Lower leg skin (tissue), 4 donors: ENCODE results near the gene RNASE7. TPM values are rescaled to one million over a fixed set of nuclear protein-coding genes. Genes with fewer than 3 reads are reported as not detected.

ENCODE experiments used
- DNase-seq, 2 donors: peaks; one replicate each; pipeline ENCODE4 v3.0.0-alpha.2; 2019; ENCODE audit warnings: low spot score in 2 of 2
- H3K4me3 ChIP-seq: fragments of 200-600 bp; sonication (generic); 2 replicates; pipeline ENCODE4 v1.5.1; 2017; ENCODE audit warnings: mild to moderate bottlenecking, low read depth; ENCODE audit not compliant: poor library complexity, severe bottlenecking
- POLR2A ChIP-seq, 2 donors: fragments of 450-650 bp; IDR thresholded peaks; one replicate each; pipeline ENCODE4 v1.6.1; 2016 to 2017; ENCODE audit warnings: antibody characterized with exemption in 2 of 2, mild to moderate bottlenecking in 1 of 2, moderate library complexity in 1 of 2
- WGBS, 2 donors: methylation state at CpG; one replicate each; pipeline ENCODE4 v1.1.5; 2018; 5-methylcytosine and 5-hydroxymethylcytosine counted together
- intact Hi-C: fragments of 100-400 bp; cut with DNase I; formaldehyde crosslinking; loops from one replicate; pipeline ENCODE4 v1.15.0; 2023; ENCODE audit warnings: low total_unique reads
- microRNA-seq, 2 donors: library from miRNA; unstranded; fragments of <30 nt; microRNA quantifications; one replicate each; pipeline ENCODE4, GENCODE V29; 2016; ENCODE audit warnings: borderline replicate concordance in 2 of 2, borderline number of aligned reads in 1 of 2
- total RNA-seq, 4 donors: library from RNA; depleted of rRNA; stranded (reverse); fragments of >200 nt; gene quantifications; one replicate each; pipeline ENCODE4 v1.1.0, GENCODE V29; 2016
- TF ChIP-seq, protein P1 (sequence below), 3 donors: fragments of 450-650 bp; IDR thresholded peaks; one replicate each; pipeline ENCODE4 v1.5.1; 2016; ENCODE audit warnings: antibody characterized with exemption in 3 of 3, mild to moderate bottlenecking in 3 of 3, moderate library complexity in 2 of 3

RNASE7 gene
- total RNA-seq, 4 donors from 2014 or later, result 34.1 to 83.3 (median 47.8) TPM

DNA sequence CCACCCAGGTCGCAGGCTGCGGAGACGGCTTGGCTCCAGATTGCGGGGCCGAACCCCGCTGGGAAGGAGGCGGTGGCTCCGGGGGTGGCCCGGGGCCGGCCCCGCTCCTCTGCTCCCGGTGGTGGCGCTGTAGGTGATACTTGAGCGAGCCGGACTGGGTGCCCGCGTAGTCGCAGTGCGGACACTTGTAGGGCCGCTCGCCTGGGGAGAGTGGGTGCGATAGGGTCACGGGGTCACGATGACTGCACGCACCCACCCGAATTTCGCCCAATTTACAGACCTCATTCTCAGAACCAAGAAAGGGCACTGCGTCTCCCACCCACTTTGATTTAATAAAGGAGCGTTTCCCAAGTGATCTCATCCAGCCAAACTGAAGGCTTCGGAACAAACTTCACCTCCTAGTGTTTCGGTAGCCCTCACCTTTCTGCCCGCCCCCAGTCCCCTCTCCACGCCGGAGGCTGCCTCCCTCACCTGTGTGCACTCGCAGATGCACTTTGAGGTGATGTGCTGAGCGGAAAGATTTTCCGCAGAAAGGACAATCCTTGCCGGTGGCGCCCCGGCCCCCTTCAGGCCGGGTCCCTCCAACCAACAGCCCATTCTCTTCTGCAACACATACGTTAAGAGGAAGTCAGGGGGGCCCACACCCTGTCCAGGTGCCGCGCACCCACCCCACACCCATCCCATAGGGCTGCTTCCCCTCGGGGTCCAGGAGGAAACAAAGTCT lies 48.9 kb downstream of the RNASE7 start:
- DNase-seq, result no peak
- WGBS, 2 donors, result 92% methylated on average over 40 to 45 of the region's 45 CpGs
- intact Hi-C loops, result loop anchor here (10.0 kb wide), 1 partner anchor 76 kb away; no protein-coding TSS in a partner anchor
- no peak overlapping the region for H3K4me3 ChIP-seq
- TF ChIP-seq POLR2A (IDR thresholded peaks at IDR 0.05), result no peak
- TF ChIP-seq, protein P1, sequence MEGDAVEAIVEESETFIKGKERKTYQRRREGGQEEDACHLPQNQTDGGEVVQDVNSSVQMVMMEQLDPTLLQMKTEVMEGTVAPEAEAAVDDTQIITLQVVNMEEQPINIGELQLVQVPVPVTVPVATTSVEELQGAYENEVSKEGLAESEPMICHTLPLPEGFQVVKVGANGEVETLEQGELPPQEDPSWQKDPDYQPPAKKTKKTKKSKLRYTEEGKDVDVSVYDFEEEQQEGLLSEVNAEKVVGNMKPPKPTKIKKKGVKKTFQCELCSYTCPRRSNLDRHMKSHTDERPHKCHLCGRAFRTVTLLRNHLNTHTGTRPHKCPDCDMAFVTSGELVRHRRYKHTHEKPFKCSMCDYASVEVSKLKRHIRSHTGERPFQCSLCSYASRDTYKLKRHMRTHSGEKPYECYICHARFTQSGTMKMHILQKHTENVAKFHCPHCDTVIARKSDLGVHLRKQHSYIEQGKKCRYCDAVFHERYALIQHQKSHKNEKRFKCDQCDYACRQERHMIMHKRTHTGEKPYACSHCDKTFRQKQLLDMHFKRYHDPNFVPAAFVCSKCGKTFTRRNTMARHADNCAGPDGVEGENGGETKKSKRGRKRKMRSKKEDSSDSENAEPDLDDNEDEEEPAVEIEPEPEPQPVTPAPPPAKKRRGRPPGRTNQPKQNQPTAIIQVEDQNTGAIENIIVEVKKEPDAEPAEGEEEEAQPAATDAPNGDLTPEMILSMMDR (IDR thresholded peaks at IDR 0.05), result no peak

GRCh38 chr14:21091821-21092272 lies 49.7 kb downstream of the RNASE7 start:
- intact Hi-C loops, result loop anchor here (10.0 kb wide), 1 partner anchor 77 kb away; no protein-coding TSS in a partner anchor
- WGBS, 2 donors, result 92 to 94% methylated on average over 19 to 42 of the region's 42 CpGs
- H3K4me3 ChIP-seq, result no peak overlapping the region
- no peak for TF ChIP-seq POLR2A (IDR thresholded peaks at IDR 0.05)
- TF ChIP-seq, protein P1 (IDR thresholded peaks at IDR 0.05), result no peak
- no peak for DNase-seq

- 48 to 75% methylated on average over 31 to 40 of the region's 59 CpGs for WGBS, 2 donors
- intact Hi-C loops, result loop anchor here (10.0 kb wide), 1 partner anchor 78 kb away; no protein-coding TSS in a partner anchor
- DNase-seq, result peak; percentile 72 to 96
- H3K4me3 ChIP-seq, result no peak overlapping the region
- TF ChIP-seq, protein P1 (IDR thresholded peaks at IDR 0.05), result peak in 2 of 3 donors; percentile 95 to 99
- TF ChIP-seq POLR2A (IDR thresholded peaks at IDR 0.05), result no peak
These were observed 50.3 kb downstream of the RNASE7 start for GRCh38 chr14:21092273-21093011.

- no peak for DNase-seq
- intact Hi-C loops, result loop anchor here (10.0 kb wide), 1 partner anchor 78 kb away; no protein-coding TSS in a partner anchor
- TF ChIP-seq, protein P1 (IDR thresholded peaks at IDR 0.05), result no peak
- TF ChIP-seq POLR2A (IDR thresholded peaks at IDR 0.05), result no peak
- WGBS, 2 donors, result 86 to 88% methylated on average over 32 to 36 of the region's 36 CpGs
- no peak overlapping the region for H3K4me3 ChIP-seq
These were observed 50.9 kb downstream of the RNASE7 start for GRCh38 chr14:21093018-21093417.

Small RNAs within 50 kb of the gene (microRNA-seq; reads per million reads assigned to microRNA genes)
- 0 reads per million in 2 donors for gene MIR6717

Other genes starting within 250 kb of the RNASE7 start
- gene RNASE1, start 239.5 kb upstream of the RNASE7 start, total RNA-seq, result 100 to 1,000 TPM in 1 of 4 donors, 10 to 100 TPM in 3; 42.6 to 129 (median 87.7) TPM
- not detected for gene RNASE3, start 151.0 kb upstream of the RNASE7 start, total RNA-seq
- under 1 TPM in 1 of 4 donors, not detected in 3; 0.96 TPM for gene RNASE2, start 86.9 kb upstream of the RNASE7 start, total RNA-seq
- gene METTL17, start 52.4 kb upstream of the RNASE7 start, total RNA-seq, result 100 to 1,000 TPM in 2 of 4 donors, 10 to 100 TPM in 2; 73.0 to 152 (median 91.6) TPM
- gene SLC39A2, start 43.1 kb upstream of the RNASE7 start, total RNA-seq, result 100 to 1,000 TPM in 1 of 4 donors, 10 to 100 TPM in 3; 25.3 to 117 (median 46.9) TPM
- gene NDRG2, start 17.3 kb upstream of the RNASE7 start, total RNA-seq, result 100 to 1,000 TPM; 186 to 475 (median 282) TPM
- gene TPPP2, start 12.1 kb upstream of the RNASE7 start, total RNA-seq, result under 1 TPM in 1 of 4 donors, not detected in 3; 0.71 TPM
- not detected for gene RNASE13, start 7.6 kb upstream of the RNASE7 start, total RNA-seq
- not detected for gene RNASE8, start 15.5 kb downstream of the RNASE7 start, total RNA-seq
- gene ARHGEF40, start 27.9 kb downstream of the RNASE7 start, total RNA-seq, result 10 to 100 TPM in 3 of 4 donors, 1 to 10 TPM in 1; 7.5 to 21.2 (median 14.4) TPM
- 10 to 100 TPM; 56.9 to 89.9 (median 82.2) TPM for gene ZNF219, start 56.3 kb downstream of the RNASE7 start, total RNA-seq
- 1 to 10 TPM in 1 of 4 donors, under 1 TPM in 1, not detected in 2; 0.39 to 1.0 TPM for gene TMEM253, start 58.7 kb downstream of the RNASE7 start, total RNA-seq
- gene OR5AU1, start 113.7 kb downstream of the RNASE7 start, total RNA-seq, result under 1 TPM in 1 of 4 donors, not detected in 3; 0.17 TPM
- 100 to 1,000 TPM; 312 to 425 (median 376) TPM for gene HNRNPC, start 227.1 kb downstream of the RNASE7 start, total RNA-seq
- 1 to 10 TPM in 1 of 4 donors, under 1 TPM in 1, not detected in 2; 0.21 to 2.6 TPM for gene RPGRIP1, start 237.7 kb downstream of the RNASE7 start, total RNA-seq